HepG2 (cell line): ENCODE measurements around the gene CTDP1. TPM values are rescaled to one million over a fixed set of nuclear protein-coding genes. Genes with fewer than 3 reads are reported as not detected.
A peak's percentile ranks its signal among the peaks of the same experiment; 100 is the strongest.

Experiments
- ATAC-seq: fragments of 200-7000 bp; cut with Tn5 transposase; 3 replicates; pipeline ENCODE4 v1.9.1; 2020; ENCODE audit warnings: mild to moderate bottlenecking, moderate library complexity
- BruUV-seq: library from RNA; stranded (reverse); fragments of 400-500 nt; replicated peaks from 2 replicates; lab custom pipeline; 2021; lab: Mats Ljungman, UMichigan
- CTCF ChIA-PET: fragments of 300-600 bp; formaldehyde crosslinking; extraction: SDS; loops from one replicate; lab custom pipeline; 2021; ENCODE audit warnings: low total read pairs, inconsistent platforms, low intra/inter-chr PET ratio; lab: Yijun Ruan, JAX
- POLR2A ChIA-PET: fragments of 350-600 bp; sonication (Branson Sonifier 250); formaldehyde crosslinking; loops from one replicate; lab custom pipeline; 2020; ENCODE audit warnings: antibody characterized with exemption, inconsistent platforms; lab: Yijun Ruan, JAX
- DNase-seq: peaks from one replicate; pipeline ENCODE4 v3.0.0-alpha.2; 2015; ENCODE audit warnings: low spot score
- FAIRE-seq: peaks from 3 replicates; lab custom pipeline; 2011; peaks lifted over from hg19 to GRCh38; lab: Jason Lieb, UNC
- H2AFZ ChIP-seq: one replicate; pipeline ENCODE4 v1.6.1; 2011; ENCODE audit warnings: low read length, inconsistent platforms
- H3K27ac ChIP-seq: fragments of 300-600 bp; 3 replicates; pipeline ENCODE4 v1.8.0; 2011; ENCODE audit warnings: mixed run types, mild to moderate bottlenecking, mixed read lengths, low read length, inconsistent platforms; ENCODE audit not compliant: insufficient read depth; ENCODE audit errors: extremely low read length
- H3K27me3 ChIP-seq, 2 experiments: fragments of 200-600 bp in 1 of 2; 2 replicates in 1 of 2; 3 replicates in 1 of 2; pipeline versions ENCODE4 v1.6.0 to v1.8.0; 2011; ENCODE audit warnings: low read length in 2 of 2, mild to moderate bottlenecking in 2 of 2, moderate library complexity in 2 of 2, inconsistent platforms in 1 of 2; ENCODE audit not compliant: insufficient read depth in 2 of 2, control insufficient read depth in 1 of 2
- H3K36me3 ChIP-seq, 2 experiments: fragments of 200-600 bp in 1 of 2; replicated peaks in 1 of 2; 2 replicates in 1 of 2; 3 replicates in 1 of 2; pipeline versions ENCODE4 v1.5.1 to v1.8.0; 2011; ENCODE audit warnings: low read length in 2 of 2, inconsistent platforms in 1 of 2; ENCODE audit not compliant: insufficient read depth in 2 of 2, control insufficient read depth in 1 of 2
- H3K4me1 ChIP-seq: 2 replicates; pipeline ENCODE4 v1.5.1; 2012; ENCODE audit warnings: low read length, inconsistent platforms; ENCODE audit not compliant: insufficient read depth
- H3K4me2 ChIP-seq: 2 replicates; pipeline ENCODE4 v1.6.0; 2011; ENCODE audit warnings: low read depth, low read length, inconsistent platforms
- H3K4me3 ChIP-seq, 3 experiments: fragments of 200-600 bp in 1 of 3; sonication (generic), shearing (Covaris generic) in 1 of 3; replicated peaks in 1 of 3; 2 replicates each; pipeline ENCODE4 v1.5.1; 2011 to 2016; ENCODE audit warnings: low read length in 3 of 3, inconsistent platforms in 2 of 3, low read depth in 2 of 3, mild to moderate bottlenecking in 2 of 3, control low read depth in 1 of 3, mixed read lengths in 1 of 3; ENCODE audit not compliant: insufficient read depth in 1 of 3
- H3K79me2 ChIP-seq: one replicate; pipeline ENCODE4 v1.6.1; 2011; ENCODE audit warnings: low read length, inconsistent platforms; ENCODE audit not compliant: insufficient read depth
- H3K9ac ChIP-seq: 2 replicates; pipeline ENCODE4 v1.6.0; 2011; ENCODE audit warnings: mild to moderate bottlenecking, low read depth, low read length, inconsistent platforms; ENCODE audit not compliant: insufficient read depth
- H3K9me3 ChIP-seq: 2 replicates; pipeline ENCODE4 v1.5.1; 2012; ENCODE audit warnings: mild to moderate bottlenecking, low read length
- H4K20me1 ChIP-seq: 2 replicates; pipeline ENCODE4 v1.6.0; 2011; ENCODE audit warnings: inconsistent platforms, mild to moderate bottlenecking, low read length, moderate library complexity; ENCODE audit not compliant: insufficient read depth
- AFF4 ChIP-seq: sonication (generic); formaldehyde crosslinking; IDR thresholded peaks from 2 replicates; pipeline ENCODE4 v1.4.0; 2020; ENCODE audit warnings: missing genetic modification reagents
- CEBPZ ChIP-seq: IDR thresholded peaks from 2 replicates; pipeline ENCODE4 v1.6.1; 2012; ENCODE audit warnings: low read length, improper control_type of control experiment
- DR1 ChIP-seq: sonication (generic); formaldehyde crosslinking; IDR thresholded peaks from 2 replicates; pipeline ENCODE4 v1.8.0; 2021; ENCODE audit warnings: mild to moderate bottlenecking, missing genetic modification reagents, inconsistent platforms
- GZF1 ChIP-seq: sonication (generic); formaldehyde crosslinking; IDR thresholded peaks from 2 replicates; pipeline ENCODE4 v1.5.1; 2020; ENCODE audit warnings: mild to moderate bottlenecking, missing genetic modification reagents
- HCFC1 ChIP-seq: fragments of 150-350 bp; IDR thresholded peaks from 2 replicates; pipeline ENCODE4 v1.6.1; 2014; ENCODE audit warnings: low read depth, low read length
- HIVEP1 ChIP-seq: sonication (generic); formaldehyde crosslinking; IDR thresholded peaks from 2 replicates; pipeline ENCODE4 v1.4.0; 2020; ENCODE audit warnings: mild to moderate bottlenecking, missing genetic modification reagents
- MEIS1 ChIP-seq: sonication (generic); formaldehyde crosslinking; IDR thresholded peaks from 2 replicates; pipeline ENCODE4 v1.9.0; 2021; ENCODE audit warnings: mild to moderate bottlenecking, missing genetic modification reagents, moderate library complexity, borderline replicate concordance
- NFE2L1 ChIP-seq: sonication (generic); formaldehyde crosslinking; IDR thresholded peaks from 2 replicates; pipeline ENCODE4 v1.4.0; 2020; ENCODE audit warnings: missing genetic modification reagents, mild to moderate bottlenecking, borderline replicate concordance
- TERF1 ChIP-seq: sonication (generic); formaldehyde crosslinking; IDR thresholded peaks from 2 replicates; pipeline ENCODE4 v1.8.0; 2022; ENCODE audit warnings: mild to moderate bottlenecking, missing genetic modification reagents, moderate library complexity
- THAP9 ChIP-seq: sonication (generic); formaldehyde crosslinking; IDR thresholded peaks from 2 replicates; pipeline ENCODE4; 2020; ENCODE audit warnings: missing genetic modification reagents, mild to moderate bottlenecking, borderline replicate concordance
- ZBTB42 ChIP-seq: sonication (generic); formaldehyde crosslinking; IDR thresholded peaks from 2 replicates; pipeline ENCODE4 v1.5.0; 2020; ENCODE audit warnings: mild to moderate bottlenecking, missing genetic modification reagents
- ZNF605 ChIP-seq: sonication (generic); formaldehyde crosslinking; IDR thresholded peaks from 2 replicates; pipeline ENCODE4 v1.8.0; 2022; ENCODE audit warnings: mild to moderate bottlenecking, missing genetic modification reagents
- WGBS: methylation state at CpG from one replicate; pipeline ENCODE4 v1.1.6; 2017; ENCODE audit warnings: low lambda C conversion rate; 5-methylcytosine and 5-hydroxymethylcytosine counted together
- in situ Hi-C: cut with HindIII; loops from 2 replicates; pipeline ENCODE4 v1.10.0; 2017; ENCODE audit warnings: low pct_unique_long_range_greater_than_20kb; ENCODE audit not compliant: extremely low pct_ligation_motif_present
- intact Hi-C: fragments of 100-400 bp; cut with micrococcal nuclease; formaldehyde crosslinking; loops from one replicate; pipeline ENCODE4 v1.10.0; 2022; ENCODE audit not compliant: unreplicated experiment
- polyA plus RNA-seq, 8 experiments: library from polyadenylated mRNA; depleted of rRNA in 3 of 8; stranded (reverse) in 7 of 8; unstranded in 1 of 8; fragments of >200 nt; fragmentation: Illumina TruSeq in 4 of 8; extraction: Trizol in 4 of 8; gene quantifications; 2 replicates each; pipeline versions ENCODE4 v1.2.1 to v1.2.3, GENCODE V29; 2011 to 2016; ENCODE audit warnings: low read depth in 4 of 8, missing spikeins in 1 of 8, mixed read lengths in 1 of 8; ENCODE audit not compliant: insufficient read depth in 1 of 8
- total RNA-seq, 5 experiments: library from RNA; depleted of rRNA; stranded (reverse); fragments of >200 nt; fragmentation: Illumina TruSeq; extraction: Trizol; gene quantifications; 2 replicates each; pipeline ENCODE4 v1.2.3, GENCODE V29; 2016; ENCODE audit warnings: low read depth in 1 of 5

Gene CTDP1
- total and polyA plus RNA-seq, 2 of the 13 experiments (the other 11 are each of a cell fraction or from before 2014, with no cell fraction given) = 6.9 to 11.0 TPM

- Histone ChIP-seq H3K27me3 (no peaks in the 10 kb centered on the region), H4K20me1 (no peaks in the 10 kb centered on the region), H3K27ac (no peak overlapping the region), H3K36me3 (no peaks in the 10 kb centered on the region), H3K9ac (no peak overlapping the region), H2AFZ (no peak overlapping the region), H3K9me3 (no peaks in the 10 kb centered on the region), H3K4me1 (peaks cover 41% of the 10 kb centered on the region), H3K4me2 (no peak overlapping the region), H3K79me2 (no peaks in the 10 kb centered on the region), H3K4me3 (no peak overlapping the region)
- ChIA-PET POLR2A (no interaction called here), CTCF (no interaction called here)
- DNase-seq (no peak), FAIRE-seq (no peak), ATAC-seq (peak; percentile 51)
- intact Hi-C loops = no loop called here
- 83% methylated on average over 17 of the region's 19 CpGs for WGBS
- in situ Hi-C loops = no loop called here
- BruUV-seq = no TSS peak
- TF ChIP-seq NFE2L1 (CRISPR knock-in tag) (no peak), MEIS1 (no peak), GZF1 (CRISPR knock-in tag) (no peak), HCFC1 (no peak), TERF1 (CRISPR knock-in tag) (no peak), CEBPZ (no peak), AFF4 (CRISPR knock-in tag) (no peak), THAP9 (no peak), HIVEP1 (CRISPR knock-in tag) (no peak), ZBTB42 (CRISPR knock-in tag) (no peak), ZNF605 (CRISPR knock-in tag) (no peak), DR1 (CRISPR knock-in tag) (no peak)
Measured at GRCh38 chr18:79672490-79673276, 6.9 kb upstream of the CTDP1 start.
